NCI-H1694 treated with DMSO at 0.1 percent for 48 hours (cell line): ENCODE results near the gene WDR53.
"Not testable (repeated sequence)": the region's sequence is repeated elsewhere in the genome, so short reads cannot be mapped to it uniquely, and the experiment has no call there.

ENCODE experiments used
- DNase-seq: peaks from one replicate; lab custom pipeline; 2025; lab: John Stamatoyannopoulos, UW

Gene WDR53

DNA sequence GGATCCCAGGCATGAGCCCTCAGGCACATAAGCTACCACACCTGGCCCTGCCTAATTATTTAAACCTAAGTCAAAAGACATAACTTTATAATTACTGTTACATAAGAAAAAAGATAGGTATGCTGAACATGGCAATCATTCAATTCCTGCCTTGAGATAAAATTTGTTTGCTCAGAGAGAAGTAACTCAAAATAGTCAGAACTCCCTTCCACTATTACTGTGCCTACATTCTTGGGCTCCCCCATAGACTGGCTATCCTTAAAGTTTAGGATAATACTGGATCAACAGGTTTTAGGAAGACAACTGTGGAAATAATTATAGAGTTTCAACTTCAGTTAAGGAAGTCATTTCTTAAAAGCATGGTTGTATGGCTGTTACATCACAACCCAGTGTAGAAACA lies 9.9 kb downstream of the WDR53 start:
- DNase-seq, result no peak

- DNase-seq, result no peak
These were observed 11.1 kb downstream of the WDR53 start for GRCh38 chr3:196557236-196557635.

- no peak for DNase-seq
These were observed 13.1 kb downstream of the WDR53 start for GRCh38 chr3:196555295-196555694.

DNA sequence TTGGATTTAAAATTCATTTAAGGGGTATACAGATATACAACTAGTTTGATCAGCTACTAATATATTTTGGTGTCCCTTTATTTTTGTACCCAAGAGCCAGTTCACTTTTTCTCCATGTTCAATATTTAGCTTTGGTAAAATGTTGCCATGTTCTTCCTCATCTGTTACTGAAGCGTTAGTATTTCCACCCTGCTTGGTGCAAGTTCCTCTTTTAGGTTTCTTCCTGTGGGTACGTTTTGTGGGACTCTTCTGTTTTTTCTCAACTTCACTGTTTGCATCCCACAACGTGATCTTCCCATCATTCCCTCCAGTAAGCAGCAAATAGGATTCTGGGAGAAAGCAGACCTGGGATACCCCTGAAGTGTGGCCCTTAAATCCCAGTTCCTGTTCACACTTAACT lies 14.1 kb downstream of the WDR53 start:
- no peak for DNase-seq

GRCh38 chr3:196553551-196553950 lies 14.8 kb downstream of the WDR53 start:
- DNase-seq, result no peak

- no peak for DNase-seq
These were observed 16.1 kb downstream of the WDR53 start for GRCh38 chr3:196552253-196552652.

- not testable (repeated sequence) for DNase-seq
These were observed 18.2 kb downstream of the WDR53 start for GRCh38 chr3:196550172-196550571.

- DNase-seq, result not testable (repeated sequence)
These were observed 19.0 kb downstream of the WDR53 start for GRCh38 chr3:196549312-196549711.

DNA sequence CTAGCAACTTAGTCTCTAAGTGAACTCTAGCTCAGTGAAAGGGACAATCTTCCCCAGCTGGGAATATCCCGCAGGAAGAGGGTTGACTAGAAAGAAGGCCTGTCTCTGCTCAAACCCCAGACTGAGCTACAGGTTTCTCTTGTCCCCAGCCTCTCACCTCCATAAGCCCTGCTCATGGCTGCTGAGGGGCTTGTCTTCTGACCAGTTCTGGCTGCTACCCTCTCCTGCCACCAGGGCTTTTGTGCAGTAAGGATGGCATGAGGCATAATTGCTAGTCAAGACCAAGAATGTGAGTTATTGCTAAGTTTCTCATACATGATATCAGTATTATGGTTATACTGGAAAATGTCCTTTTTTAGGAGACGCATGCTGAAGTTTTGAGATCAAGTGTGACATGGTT lies 21.3 kb downstream of the WDR53 start:
- DNase-seq, result no peak

DNA sequence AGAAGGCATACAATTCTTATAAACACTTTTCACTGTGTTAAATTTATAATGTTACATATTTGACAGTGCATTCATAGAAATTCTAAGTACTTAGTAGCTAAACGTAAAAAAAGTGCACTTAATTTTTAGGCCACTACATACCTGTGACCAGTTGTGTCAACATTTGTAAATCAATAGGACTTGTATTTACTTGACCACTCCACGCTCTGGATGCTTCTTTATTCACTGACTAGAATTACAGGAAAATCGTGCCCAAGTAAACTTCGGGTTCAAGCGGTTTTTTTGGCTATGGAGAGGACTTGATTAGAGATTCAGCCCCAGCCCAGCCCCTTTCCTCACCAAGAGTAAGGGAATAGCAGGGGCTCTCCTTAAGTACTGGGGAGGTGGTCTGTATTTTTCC lies 21.8 kb downstream of the WDR53 start:
- no peak for DNase-seq

GRCh38 chr3:196544491-196544992 lies 23.8 kb downstream of the WDR53 start:
- no peak for DNase-seq

- no peak for DNase-seq
These were observed 26.5 kb downstream of the WDR53 start for GRCh38 chr3:196541684-196542445.

- DNase-seq, result no peak
These were observed 30.9 kb downstream of the WDR53 start for GRCh38 chr3:196537319-196537984.

GRCh38 chr3:196533260-196533681 lies 35.1 kb downstream of the WDR53 start:
- no peak for DNase-seq

DNA sequence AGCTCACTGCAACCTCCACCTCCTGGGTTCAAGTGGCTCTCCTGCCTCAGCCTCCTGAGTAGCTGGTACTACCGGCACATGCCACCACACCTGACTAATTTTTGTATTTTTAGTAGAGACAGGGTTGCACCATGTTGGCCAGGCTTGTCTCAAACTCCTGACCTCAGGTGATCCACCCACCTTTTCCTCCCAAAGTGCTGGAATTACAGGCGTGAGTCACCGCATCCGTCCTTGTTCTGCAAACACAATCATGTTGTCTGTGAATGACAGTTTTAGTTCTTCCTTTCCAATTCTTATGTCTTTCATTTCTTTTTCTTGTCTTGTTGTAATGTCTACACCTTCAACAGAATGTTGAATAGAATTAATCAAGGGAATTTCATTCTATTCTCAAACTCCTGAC lies 36.9 kb downstream of the WDR53 start:
- no peak for DNase-seq

- peak; percentile 44 for DNase-seq
These were observed 39.6 kb downstream of the WDR53 start for GRCh38 chr3:196528639-196529233.

- DNase-seq, result no peak
These were observed 43.2 kb downstream of the WDR53 start for GRCh38 chr3:196525141-196525540.

- DNase-seq, result no peak
These were observed 43.8 kb downstream of the WDR53 start for GRCh38 chr3:196524527-196524926.

DNA sequence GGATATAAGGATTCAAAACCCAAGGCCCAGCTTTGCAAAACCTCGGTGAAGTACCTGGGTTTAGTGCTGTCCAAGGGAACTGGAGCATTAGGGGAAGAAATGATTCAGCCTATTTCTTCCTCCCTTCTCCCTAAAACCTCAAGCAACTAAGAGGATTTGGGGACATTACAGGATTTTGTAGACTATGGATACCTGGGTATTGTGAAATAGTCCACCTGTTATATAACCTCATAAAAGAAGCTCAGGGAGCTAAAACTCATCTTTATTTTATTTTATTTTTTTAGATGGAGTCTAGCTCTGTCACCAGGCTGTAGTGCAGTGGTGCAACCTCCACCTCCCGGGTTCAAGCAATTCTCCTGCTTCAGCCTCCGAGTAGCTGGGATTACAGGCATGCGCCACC lies 44.5 kb downstream of the WDR53 start:
- DNase-seq, result no peak

DNA sequence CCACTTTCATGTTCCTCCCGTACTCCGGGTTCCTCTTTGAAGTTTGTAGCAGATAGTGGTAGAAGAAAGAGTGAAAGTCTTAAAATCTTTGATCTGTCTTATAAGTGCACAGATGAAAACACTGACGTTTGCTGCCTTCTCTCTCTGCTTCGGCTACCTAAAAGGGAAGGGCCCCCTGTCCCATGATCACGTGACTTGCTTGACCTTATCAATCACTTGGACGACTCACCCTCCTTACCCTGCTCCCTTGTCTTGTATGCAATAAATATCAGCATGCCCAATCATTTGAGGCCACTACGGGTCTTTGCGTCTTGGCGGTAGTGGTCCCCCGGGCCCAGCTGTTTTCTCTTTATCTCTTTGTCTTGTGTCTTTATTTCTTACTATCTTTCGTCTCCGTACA lies 47.1 kb downstream of the WDR53 start:
- DNase-seq, result not testable (repeated sequence)

DNA sequence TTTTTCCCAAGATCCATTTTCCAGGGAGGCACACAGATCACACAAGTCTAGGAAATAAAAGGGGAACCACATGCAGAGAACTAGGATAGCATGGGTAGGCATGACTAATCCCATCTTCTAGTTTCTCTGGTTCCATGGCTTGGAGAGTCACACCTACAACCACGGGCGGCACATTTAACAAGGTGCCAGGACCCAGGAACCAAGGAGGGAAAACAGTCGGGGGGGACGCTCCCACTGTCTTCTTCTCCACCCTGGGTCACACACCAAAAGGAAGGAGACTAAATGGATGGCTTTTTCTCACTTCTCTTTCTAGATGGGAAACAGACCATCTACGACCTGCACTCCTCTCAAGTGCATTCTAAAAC lies 48.7 kb downstream of the WDR53 start:
- DNase-seq, result no peak

- peak; percentile 15 for DNase-seq
These were observed 49.2 kb downstream of the WDR53 start for GRCh38 chr3:196518966-196519717.
